CD14-positive monocyte (primary cell): Measurements from ENCODE around the gene CAST. TPM values are rescaled to one million over a fixed set of nuclear protein-coding genes. Genes with fewer than 3 reads are reported as not detected.
A peak's percentile ranks its signal among the peaks of the same experiment; 100 is the strongest.

Experiments
- DNase-seq, 3 donors: peaks; one replicate each; pipeline ENCODE4 v3.0.0-alpha.2; 2011 to 2022
- H2AFZ ChIP-seq: 2 replicates; pipeline ENCODE4 v1.6.0; 2012; ENCODE audit warnings: mild to moderate bottlenecking, low read depth, low read length, inconsistent platforms; ENCODE audit not compliant: insufficient read depth, poor library complexity, severe bottlenecking
- H3K27ac ChIP-seq, 2 donors: 1 replicate in 1 of 2; 2 replicates in 1 of 2; pipeline ENCODE4 v1.5.1; 2012 to 2013; ENCODE audit warnings: low read length in 2 of 2, control low read depth in 1 of 2, inconsistent platforms in 1 of 2, low read depth in 1 of 2, mild to moderate bottlenecking in 1 of 2
- H3K27me3 ChIP-seq, 2 donors: one replicate each; pipeline versions ENCODE4 v1.6.0 to v1.6.1; 2011 to 2013; ENCODE audit warnings: low read length in 2 of 2; ENCODE audit not compliant: control insufficient read depth in 2 of 2, insufficient read depth in 2 of 2
- H3K36me3 ChIP-seq, 2 donors: replicated peaks in 1 of 2; 1 replicate in 1 of 2; 2 replicates in 1 of 2; pipeline versions ENCODE4 v1.5.1 to v1.6.1; 2012 to 2013; ENCODE audit warnings: low read length in 2 of 2, control low read depth in 1 of 2, inconsistent platforms in 1 of 2, mild to moderate bottlenecking in 1 of 2; ENCODE audit not compliant: insufficient read depth in 2 of 2, control insufficient read depth in 1 of 2
- H3K4me1 ChIP-seq, 2 donors: 1 replicate in 1 of 2; 2 replicates in 1 of 2; pipeline versions ENCODE4 v1.5.1 to v1.6.1; 2012 to 2013; ENCODE audit warnings: low read length in 2 of 2, control low read depth in 1 of 2, inconsistent platforms in 1 of 2, mild to moderate bottlenecking in 1 of 2, moderate library complexity in 1 of 2; ENCODE audit not compliant: insufficient read depth in 2 of 2, control insufficient read depth in 1 of 2
- H3K4me2 ChIP-seq: replicated peaks from 2 replicates; pipeline ENCODE3; 2012; ENCODE audit warnings: low read length, moderate library complexity, mild to moderate bottlenecking; ENCODE audit not compliant: poor library complexity, severe bottlenecking; ENCODE audit errors: extremely low read depth
- H3K4me3 ChIP-seq, 3 experiments: fragments of 200-600 bp in 1 of 3; sonication (generic) in 1 of 3; replicated peaks in 1 of 3; 1 replicate in 2 of 3; 2 replicates in 1 of 3; pipeline ENCODE4 v1.5.1; 2011 to 2013; ENCODE audit warnings: low read length in 3 of 3, mild to moderate bottlenecking in 3 of 3, control low read depth in 2 of 3, low read depth in 2 of 3, inconsistent platforms in 1 of 3, moderate library complexity in 1 of 3
- H3K79me2 ChIP-seq: 2 replicates; pipeline ENCODE4 v1.6.0; 2012; ENCODE audit warnings: mild to moderate bottlenecking, control low read depth, inconsistent platforms, low read length, moderate library complexity; ENCODE audit not compliant: insufficient read depth
- H3K9ac ChIP-seq: 2 replicates; pipeline ENCODE4 v1.6.0; 2017; ENCODE audit warnings: low read length, mild to moderate bottlenecking; ENCODE audit not compliant: insufficient read depth, poor library complexity, severe bottlenecking
- H3K9me3 ChIP-seq, 2 donors: replicated peaks in 1 of 2; 1 replicate in 1 of 2; 2 replicates in 1 of 2; pipeline versions ENCODE4 v1.5.1 to v1.6.1; 2012 to 2013; ENCODE audit warnings: low read length in 2 of 2, control low read depth in 1 of 2; ENCODE audit not compliant: control insufficient read depth in 1 of 2, insufficient read depth in 1 of 2
- H4K20me1 ChIP-seq: 2 replicates; pipeline ENCODE4 v1.6.0; 2012; ENCODE audit warnings: mild to moderate bottlenecking, low read length, control low read depth, moderate library complexity; ENCODE audit not compliant: insufficient read depth
- H3K27ac Mint-ChIP-seq, 7 donors: one replicate each; pipeline ENCODE4 v1.8.0; 2020; ENCODE audit warnings: mild to moderate bottlenecking in 7 of 7, mixed read lengths in 7 of 7, moderate library complexity in 6 of 7, inconsistent platforms in 2 of 7
- H3K27me3 Mint-ChIP-seq, 3 donors: one replicate each; pipeline ENCODE4 v1.8.0; 2021 to 2022; ENCODE audit warnings: low read depth in 3 of 3, mild to moderate bottlenecking in 3 of 3, mixed read lengths in 3 of 3, moderate library complexity in 3 of 3, inconsistent platforms in 1 of 3
- H3K36me3 Mint-ChIP-seq, 2 donors: one replicate each; pipeline ENCODE4 v1.8.0; 2020; ENCODE audit warnings: mixed read lengths in 2 of 2, inconsistent platforms in 1 of 2, mild to moderate bottlenecking in 1 of 2
- H3K4me1 Mint-ChIP-seq: one replicate; pipeline ENCODE4 v1.8.0; 2020; ENCODE audit warnings: mild to moderate bottlenecking, mixed read lengths
- H3K4me3 Mint-ChIP-seq, 2 donors: one replicate each; pipeline ENCODE4 v1.8.0; 2020; ENCODE audit warnings: mild to moderate bottlenecking in 2 of 2, mixed read lengths in 2 of 2, moderate library complexity in 1 of 2
- H3K9me3 Mint-ChIP-seq, 7 donors: one replicate each; pipeline ENCODE4 v1.8.0; 2020 to 2022; ENCODE audit warnings: mixed read lengths in 7 of 7, mild to moderate bottlenecking in 6 of 7, moderate library complexity in 6 of 7, inconsistent platforms in 2 of 7
- WGBS: methylation state at CpG from one replicate; pipeline ENCODE4 v1.1.5; 2013; ENCODE audit warnings: missing lambda C conversion rate; ENCODE audit not compliant: insufficient coverage; 5-methylcytosine and 5-hydroxymethylcytosine counted together
- intact Hi-C, 2 donors: fragments of 100-400 bp; cut with micrococcal nuclease; formaldehyde crosslinking; loops; one replicate each; pipeline versions ENCODE4 v1.15.0 to v1.15.1; 2023
- polyA plus RNA-seq, 3 donors: library from polyadenylated mRNA; depleted of rRNA in 1 of 3; unstranded in 2 of 3; stranded (reverse) in 1 of 3; fragments of 300-500 nt in 2 of 3; fragments of >200 nt in 1 of 3; fragmentation: Illumina TruSeq in 2 of 3; gene quantifications; 1 replicate in 2 of 3; 2 replicates in 1 of 3; pipeline ENCODE4 v1.2.3, GENCODE V29; 2012 to 2021
- TF ChIP-seq, protein P1 (sequence below): fragments of 200-600 bp; IDR thresholded peaks from one replicate; pipeline ENCODE4 v1.8.0; 2022; ENCODE audit warnings: antibody characterized with exemption, mild to moderate bottlenecking

Gene CAST
- polyA plus RNA-seq, 3 donors, result 49.6 to 125 (median 76.8) TPM

DNA sequence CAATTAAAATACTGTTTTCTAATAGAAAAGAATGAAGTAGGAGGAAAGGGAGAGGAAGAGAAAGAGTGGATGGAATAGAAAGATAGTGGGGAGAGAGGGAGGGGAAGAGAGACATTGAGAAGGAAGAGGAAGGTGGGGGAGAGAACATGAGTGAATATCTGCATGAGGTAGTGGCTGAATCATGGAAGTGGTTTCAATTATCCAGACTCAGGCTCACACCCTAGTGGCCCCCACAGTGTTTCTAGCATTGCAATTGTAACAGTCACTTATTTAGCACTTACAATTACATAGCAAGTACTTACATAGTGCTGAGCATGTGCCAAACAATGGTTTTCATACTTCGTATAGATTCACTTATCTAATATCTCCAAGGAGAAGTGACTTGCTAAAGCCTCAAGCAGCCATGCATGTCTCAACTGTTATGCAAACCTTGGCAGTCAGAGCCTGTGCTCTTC, 72.7 kb downstream of the CAST start:
- Mint-ChIP-seq H3K27me3 (no peaks in the 10 kb centered on the region), H3K4me1 (no peaks in the 10 kb centered on the region), H3K27ac (peak overlapping the region in 4 of 7 donors; percentile 25 to 70 (median 55)), H3K9me3 (no peaks in the 10 kb centered on the region), H3K36me3 (peaks cover 68 to 81% of the 10 kb centered on the region in 2 donors), H3K4me3 (no peak overlapping the region)
- TF ChIP-seq, protein P1, sequence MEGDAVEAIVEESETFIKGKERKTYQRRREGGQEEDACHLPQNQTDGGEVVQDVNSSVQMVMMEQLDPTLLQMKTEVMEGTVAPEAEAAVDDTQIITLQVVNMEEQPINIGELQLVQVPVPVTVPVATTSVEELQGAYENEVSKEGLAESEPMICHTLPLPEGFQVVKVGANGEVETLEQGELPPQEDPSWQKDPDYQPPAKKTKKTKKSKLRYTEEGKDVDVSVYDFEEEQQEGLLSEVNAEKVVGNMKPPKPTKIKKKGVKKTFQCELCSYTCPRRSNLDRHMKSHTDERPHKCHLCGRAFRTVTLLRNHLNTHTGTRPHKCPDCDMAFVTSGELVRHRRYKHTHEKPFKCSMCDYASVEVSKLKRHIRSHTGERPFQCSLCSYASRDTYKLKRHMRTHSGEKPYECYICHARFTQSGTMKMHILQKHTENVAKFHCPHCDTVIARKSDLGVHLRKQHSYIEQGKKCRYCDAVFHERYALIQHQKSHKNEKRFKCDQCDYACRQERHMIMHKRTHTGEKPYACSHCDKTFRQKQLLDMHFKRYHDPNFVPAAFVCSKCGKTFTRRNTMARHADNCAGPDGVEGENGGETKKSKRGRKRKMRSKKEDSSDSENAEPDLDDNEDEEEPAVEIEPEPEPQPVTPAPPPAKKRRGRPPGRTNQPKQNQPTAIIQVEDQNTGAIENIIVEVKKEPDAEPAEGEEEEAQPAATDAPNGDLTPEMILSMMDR, result no peak
- no peak for DNase-seq
- WGBS, result 33% methylated on average over 1 of the region's 1 CpG
- H4K20me1 ChIP-seq, result peaks cover 77% of the 10 kb centered on the region
- no peak overlapping the region for H3K4me2 ChIP-seq
- no peak overlapping the region for H3K4me3 ChIP-seq
- H3K79me2 ChIP-seq, result peaks cover 17% of the 10 kb centered on the region
- H3K27me3 ChIP-seq, result no peaks in the 10 kb centered on the region
- peaks cover 78 to 88% of the 10 kb centered on the region in 2 donors for H3K36me3 ChIP-seq
- H3K9ac ChIP-seq, result no peak overlapping the region
- no peak overlapping the region for H2AFZ ChIP-seq
- no peaks in the 10 kb centered on the region for H3K4me1 ChIP-seq
- H3K9me3 ChIP-seq, result no peaks in the 10 kb centered on the region
- intact Hi-C loops, result no loop called here
- H3K27ac ChIP-seq, result peak overlapping the region in 1 of 2 donors; percentile 54

DNA sequence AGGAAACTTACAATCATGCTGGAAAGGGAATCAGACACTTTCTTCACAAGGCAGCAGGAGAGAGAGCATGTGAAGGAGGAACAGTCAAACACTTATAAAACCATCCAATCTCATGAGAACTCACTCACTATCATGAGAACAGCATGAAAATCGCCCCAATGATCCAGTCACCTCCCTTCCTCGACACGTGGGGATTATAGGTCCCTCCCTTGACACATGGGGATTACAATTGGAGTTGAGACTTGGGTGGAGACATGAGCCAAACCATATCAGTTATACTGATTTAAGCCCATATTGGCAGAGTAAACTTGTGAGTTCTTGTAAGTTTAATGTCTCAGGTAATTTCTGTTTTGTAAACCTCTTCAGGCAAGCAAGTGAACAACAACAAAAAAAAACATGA, 74.8 kb downstream of the CAST start:
- Mint-ChIP-seq H3K9me3 (no peaks in the 10 kb centered on the region), H3K4me1 (peaks cover 6% of the 10 kb centered on the region), H3K27ac (peak overlapping the region in 4 of 7 donors; percentile 14 to 73 (median 37)), H3K36me3 (peaks cover 77 to 88% of the 10 kb centered on the region in 2 donors), H3K4me3 (no peak overlapping the region), H3K27me3 (no peaks in the 10 kb centered on the region)
- Histone ChIP-seq H3K4me3 (no peak overlapping the region), H3K4me1 (peaks cover 2 to 5% of the 10 kb centered on the region in 2 donors), H3K9ac (no peak overlapping the region), H4K20me1 (peaks cover 73% of the 10 kb centered on the region), H3K36me3 (peaks cover 86 to 95% of the 10 kb centered on the region in 2 donors), H3K27ac (no peak overlapping the region), H3K79me2 (peaks cover 17% of the 10 kb centered on the region), H3K9me3 (no peaks in the 10 kb centered on the region), H2AFZ (no peak overlapping the region), H3K27me3 (no peaks in the 10 kb centered on the region), H3K4me2 (no peak overlapping the region)
- WGBS, result no CpG with 5 or more reads among the region's 3 CpGs
- no peak for DNase-seq
- TF ChIP-seq, protein P1, result no peak
- intact Hi-C loops, result no loop called here
